GM21390 (cell line): ENCODE results near the gene PFN3.
A peak's percentile ranks its signal among the peaks of the same experiment; 100 is the strongest.
"Not testable (repeated sequence)": the region's sequence is repeated elsewhere in the genome, so short reads cannot be mapped to it uniquely, and the experiment has no call there.

Experiments used
- ATAC-seq: cut with Tn5 transposase; IDR thresholded peaks from one replicate; pipeline ENCODE4 v1.9.1; 2021; ENCODE audit not compliant: unreplicated experiment

PFN3 gene

GRCh38 chr5:177425801-177426565, 25.5 kb upstream of the PFN3 start:
- ATAC-seq = peak; percentile 72

DNA sequence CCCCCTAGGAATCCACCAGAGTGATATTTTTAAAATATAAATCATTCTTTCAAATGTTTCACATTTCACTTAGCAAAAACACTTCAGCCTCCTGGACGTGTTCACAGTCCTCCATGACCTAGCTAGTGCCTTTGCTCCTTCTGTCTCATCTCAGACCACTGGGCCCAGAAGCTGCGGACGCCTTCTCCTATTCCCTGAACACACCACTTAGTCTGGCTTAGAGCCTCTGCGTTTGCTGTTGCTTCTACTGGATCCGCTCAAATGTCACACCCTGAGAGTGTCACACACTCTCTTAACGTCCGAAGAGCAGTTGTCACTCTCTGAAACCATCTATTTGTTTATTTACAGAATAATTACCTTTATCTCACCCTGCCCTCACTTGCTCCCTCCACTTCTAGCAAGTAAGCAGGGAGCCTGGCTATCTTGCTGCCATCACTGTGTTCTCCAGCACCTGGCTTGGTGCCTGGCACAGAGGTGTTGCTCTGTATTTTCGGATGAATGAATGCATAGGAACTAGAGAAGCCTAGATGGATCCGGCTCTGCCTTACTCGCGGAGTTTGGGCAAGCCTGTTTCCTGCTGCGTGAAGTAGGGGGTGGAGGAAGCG, 24.8 kb upstream of the PFN3 start:
- no peak for ATAC-seq

GRCh38 chr5:177423671-177424070, 23.2 kb upstream of the PFN3 start:
- no peak for ATAC-seq

- ATAC-seq = no peak
Observed at GRCh38 chr5:177421062-177421798, 20.8 kb upstream of the PFN3 start.

- ATAC-seq = not testable (repeated sequence)
Observed at GRCh38 chr5:177420472-177420871, 20.0 kb upstream of the PFN3 start.

DNA sequence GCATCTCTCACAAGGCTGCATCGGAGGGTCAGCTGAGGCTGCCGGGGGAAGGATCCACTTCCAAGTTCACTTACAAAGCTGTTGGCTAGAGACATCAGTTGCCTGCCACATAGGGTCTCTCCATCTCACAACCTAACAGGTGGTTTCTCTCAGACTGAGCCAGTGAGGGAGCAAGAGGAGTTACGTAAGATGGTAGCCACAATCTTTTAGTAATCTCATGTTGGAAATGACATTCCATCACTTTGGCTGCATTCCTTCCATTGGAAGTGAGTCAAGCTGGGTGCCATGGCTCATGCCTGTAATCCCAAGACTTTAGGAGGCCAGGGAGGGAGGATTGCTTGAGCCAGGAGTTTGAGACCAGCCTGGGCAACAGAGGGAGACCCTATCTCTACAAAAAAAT, 18.6 kb upstream of the PFN3 start:
- ATAC-seq = no peak

- ATAC-seq = not testable (repeated sequence)
Observed at GRCh38 chr5:177417081-177417480, 16.6 kb upstream of the PFN3 start.

DNA sequence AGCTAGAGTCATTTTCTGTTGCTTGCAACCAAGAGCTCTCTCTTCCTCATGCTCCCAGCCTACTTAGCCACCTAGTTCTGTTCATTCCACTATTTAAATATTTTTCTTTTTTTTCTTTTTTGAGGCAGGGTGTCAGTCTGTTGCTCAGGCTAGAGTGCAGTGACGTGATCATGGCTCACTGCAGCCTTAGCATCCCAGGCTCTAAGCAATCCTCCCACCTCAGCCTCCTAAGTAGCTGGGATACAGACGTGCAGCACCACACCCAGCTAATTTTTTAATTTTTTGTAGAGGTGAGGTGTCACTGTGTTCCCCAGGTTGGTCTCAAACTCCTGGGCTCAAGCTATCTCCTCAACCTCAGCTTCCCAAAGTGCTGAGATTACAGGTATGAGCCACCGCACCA, 14.0 kb upstream of the PFN3 start:
- ATAC-seq = no peak

DNA sequence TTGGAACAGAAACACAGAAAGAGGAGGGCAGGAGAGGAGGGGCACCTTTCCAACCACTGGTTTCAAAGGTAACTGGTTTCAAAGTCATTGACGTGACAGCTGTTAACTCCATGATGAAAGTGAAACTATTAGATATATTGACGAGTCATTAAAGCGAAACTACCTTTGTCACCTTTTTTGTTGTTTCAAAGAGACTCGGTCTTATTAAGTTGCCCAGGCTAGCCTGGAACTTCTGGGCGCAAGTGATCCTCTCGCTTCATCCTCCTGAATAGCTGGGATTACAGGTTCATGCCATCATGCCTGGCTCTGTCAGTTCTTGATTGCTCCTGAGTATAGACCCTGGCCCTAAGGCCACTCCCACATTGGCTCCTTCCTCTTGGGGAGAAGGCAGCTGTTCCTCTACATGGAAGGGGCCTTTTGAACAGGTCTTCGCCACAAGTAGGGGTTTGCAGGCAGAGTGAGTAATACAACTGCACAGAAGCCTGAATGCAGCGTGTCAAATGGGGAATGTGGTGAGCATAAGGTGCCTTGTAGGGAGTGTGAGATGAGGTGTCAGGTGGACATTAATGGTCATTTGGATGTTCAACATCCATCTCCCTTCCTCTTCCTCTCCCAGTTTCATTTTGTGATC, 12.3 kb upstream of the PFN3 start:
- ATAC-seq = peak; percentile 75

DNA sequence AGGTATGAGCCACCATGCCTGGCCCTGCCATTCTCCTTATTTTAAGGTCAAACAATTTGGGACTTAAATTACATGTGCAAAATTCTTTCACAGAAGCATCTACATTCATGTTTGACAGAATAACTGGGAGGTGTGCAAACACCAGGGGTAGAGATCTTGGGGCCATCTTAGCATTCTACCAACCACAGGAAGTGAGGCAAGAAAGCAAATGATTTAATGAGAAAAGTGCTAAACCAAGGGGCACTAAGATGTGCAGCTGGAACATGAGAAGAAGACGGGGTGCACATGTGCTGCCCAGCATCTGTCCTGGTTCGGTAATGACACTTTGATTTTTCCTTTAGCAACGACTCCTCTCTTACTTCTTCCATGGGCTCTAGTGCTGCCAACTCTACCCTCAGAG, 10.1 kb upstream of the PFN3 start:
- ATAC-seq = no peak

DNA sequence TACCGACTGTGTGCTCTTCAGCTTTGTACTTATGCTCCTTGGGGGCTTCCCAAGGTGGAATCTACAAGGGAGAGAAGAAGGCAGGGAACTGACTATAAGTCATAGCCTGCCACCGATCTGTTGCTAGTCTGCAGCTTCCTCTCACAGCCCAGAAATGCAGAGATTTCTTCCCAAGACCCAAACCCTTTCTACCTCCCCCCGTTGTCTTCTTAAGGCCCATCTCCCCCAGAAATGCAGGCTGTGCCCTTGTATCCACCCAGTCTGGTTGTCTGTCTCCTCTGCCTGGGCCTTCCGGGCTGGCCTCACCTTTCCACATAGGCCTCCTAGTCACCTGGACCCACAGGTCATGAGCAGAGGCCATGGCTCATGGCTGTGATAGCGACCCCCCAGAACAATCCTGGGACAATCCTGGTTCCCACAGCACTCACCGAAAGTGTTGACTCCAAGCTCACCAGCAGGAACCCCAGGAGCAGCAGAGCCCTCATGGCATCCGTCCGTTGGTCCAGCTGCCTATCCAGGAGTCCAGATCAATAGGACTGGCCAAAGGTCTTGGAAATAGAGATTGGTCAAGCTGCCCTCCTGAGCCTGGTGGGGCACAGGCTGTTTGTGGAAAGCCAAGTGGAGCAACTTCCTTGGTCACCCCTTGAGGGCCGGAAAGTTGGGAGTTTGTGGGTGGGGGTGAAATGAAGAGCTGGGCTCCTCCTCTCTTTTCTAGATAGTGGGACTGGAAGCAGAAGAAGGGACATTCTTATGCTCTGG, 8.8 kb upstream of the PFN3 start, which contains the start of gene F12:
TSS of gene F12 (minus strand) at position 522 of the 759 bp plus-strand sequence. CDS start at position 485, 37 bp downstream.
- no peak for ATAC-seq

- ATAC-seq = no peak
Observed at GRCh38 chr5:177405805-177406204, 5.3 kb upstream of the PFN3 start.

DNA sequence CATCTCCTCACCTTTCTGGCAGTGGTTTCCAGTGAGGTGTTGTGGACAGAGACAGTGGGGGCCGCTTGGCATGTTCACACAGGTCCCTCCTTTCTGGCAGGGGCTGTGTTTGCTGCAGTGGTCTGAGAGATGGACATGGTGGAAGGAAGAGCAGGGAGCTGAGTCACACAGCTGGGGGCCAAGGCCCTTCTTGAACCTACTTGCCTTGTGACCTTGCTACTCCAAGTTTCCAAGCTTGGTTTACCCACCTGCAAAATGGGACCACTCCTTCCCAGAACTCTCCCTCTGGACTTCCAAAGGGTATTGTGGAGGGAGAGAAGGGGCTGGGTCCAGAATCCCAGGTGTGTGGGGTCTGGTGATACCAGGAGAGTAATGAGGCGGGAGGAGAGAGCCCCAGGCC, 4.9 kb upstream of the PFN3 start:
- ATAC-seq = no peak

DNA sequence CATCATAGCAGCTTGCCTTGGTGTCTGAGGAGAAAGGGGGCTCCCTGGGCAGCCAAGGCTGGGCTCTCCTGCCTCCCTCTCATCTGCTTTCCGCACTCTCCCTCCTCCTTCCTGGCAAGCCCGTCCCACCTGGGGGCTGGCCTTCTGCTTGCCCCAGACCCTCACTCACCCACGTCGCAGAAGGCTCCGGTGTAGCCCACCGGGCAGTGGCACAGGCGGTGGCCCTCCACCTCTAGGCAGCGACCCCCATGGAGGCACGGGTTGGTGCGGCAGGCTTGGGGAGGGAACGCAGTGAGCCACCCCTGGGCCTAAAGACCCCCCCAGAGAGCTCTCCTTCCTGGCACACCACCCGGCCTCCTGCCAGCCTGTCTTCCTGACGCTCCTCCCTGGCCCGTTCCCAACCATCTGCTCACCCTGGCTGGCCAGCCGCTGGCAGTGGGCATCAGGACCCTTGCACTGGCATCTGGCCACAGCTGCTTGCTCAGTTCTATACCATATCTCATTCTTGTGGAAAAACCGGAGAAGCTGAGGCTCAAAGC, 4.2 kb upstream of the PFN3 start:
- ATAC-seq = no peak

DNA sequence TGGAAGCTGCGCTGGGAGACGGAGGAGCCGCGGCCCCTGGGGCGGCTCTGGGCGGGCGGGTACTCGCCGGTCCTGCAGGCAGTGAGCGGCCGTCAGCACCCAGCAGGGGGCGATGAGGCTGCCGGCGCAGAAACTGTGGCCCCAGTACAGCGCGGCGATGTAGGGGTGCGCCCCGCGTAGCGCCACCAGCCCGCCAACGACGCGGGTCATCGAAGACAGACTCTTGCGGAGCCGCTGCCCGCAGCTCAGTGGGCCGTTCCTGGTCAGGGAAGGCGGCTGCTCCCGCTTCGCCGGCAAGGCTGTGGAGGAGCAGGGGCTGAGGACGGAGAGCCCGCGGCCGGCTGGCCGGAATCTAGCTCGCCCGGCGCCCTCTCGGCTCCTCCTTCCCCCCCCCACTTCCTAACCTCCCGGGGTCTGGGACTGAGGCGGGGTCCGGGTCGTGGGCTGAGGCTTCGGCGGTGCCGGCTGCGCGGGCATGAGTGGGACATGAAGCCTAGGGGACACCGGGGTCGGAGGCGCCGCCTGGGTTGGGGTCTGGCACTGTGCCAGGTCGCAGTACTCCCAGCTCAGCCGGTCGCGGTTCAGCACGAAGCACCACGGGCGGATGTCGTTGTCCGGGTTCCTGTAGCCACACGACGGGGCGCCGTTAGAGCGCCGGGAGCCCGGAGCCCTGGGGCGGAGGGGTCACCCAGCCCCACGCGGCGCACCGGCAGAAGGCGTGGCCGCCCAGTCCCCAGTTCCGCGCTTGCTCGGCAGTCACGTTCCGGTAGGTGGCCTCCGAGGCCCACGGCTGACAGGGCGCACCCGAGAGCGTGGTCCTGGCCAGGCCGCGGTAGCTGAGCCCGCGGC, 3.6 kb upstream of the PFN3 start:
- ATAC-seq = peak; percentile 84

GRCh38 chr5:177403102-177403791, 2.8 kb upstream of the PFN3 start:
- ATAC-seq = peak; percentile 7

DNA sequence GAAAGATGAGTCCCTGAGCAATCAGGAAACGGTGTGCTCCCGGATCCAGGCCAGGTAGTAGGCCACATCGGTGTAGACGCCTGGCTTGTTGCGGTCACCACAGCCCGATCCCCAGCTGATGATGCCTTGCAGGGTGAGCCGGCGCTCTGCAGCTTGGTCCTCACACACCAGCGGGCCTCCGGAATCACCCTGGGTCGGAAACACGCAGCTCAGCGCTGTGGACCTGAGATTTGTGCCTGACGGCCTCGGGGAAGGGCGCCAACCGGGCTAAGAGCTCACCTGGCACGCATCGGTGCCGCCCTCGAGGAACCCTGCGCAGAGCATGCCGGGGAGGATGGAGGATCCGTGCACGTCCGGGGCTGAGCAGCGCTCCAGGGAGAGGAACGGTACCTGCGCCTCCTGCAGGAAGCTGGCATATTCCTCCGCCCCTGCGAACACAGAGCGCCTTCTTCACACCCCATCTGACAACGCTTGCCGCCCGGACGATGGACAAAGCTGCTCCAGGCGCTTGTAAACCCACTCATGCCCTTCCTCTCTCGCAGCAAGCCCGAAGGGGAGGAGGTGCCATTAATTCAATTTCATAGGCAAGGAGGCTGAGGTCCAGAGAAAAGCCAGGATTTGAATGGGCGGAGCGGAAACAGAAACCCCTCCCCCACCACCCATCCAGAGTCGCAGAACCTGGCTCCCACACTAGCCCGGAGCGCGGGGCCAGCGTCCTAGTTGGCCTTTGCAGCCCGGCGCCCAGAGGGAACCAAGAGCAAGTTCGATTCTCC, 2.0 kb upstream of the PFN3 start:
- ATAC-seq = no peak

- ATAC-seq = no peak
Observed at GRCh38 chr5:177397875-177398390, 2.5 kb downstream of the PFN3 start.
